NOMO-1 treated with DMSO at 0.1 percent for 48 hours (cell line): ENCODE results near the gene CIC.
"Not testable (repeated sequence)": the region's sequence is repeated elsewhere in the genome, so short reads cannot be mapped to it uniquely, and the experiment has no call there.

Experiments used
- DNase-seq: peaks from one replicate; lab custom pipeline; 2025; ENCODE audit not compliant: unreplicated experiment; lab: John Stamatoyannopoulos, UW

CIC gene

GRCh38 chr19:42254089-42254849, 14.8 kb upstream of the CIC start:
- peak; percentile 67 for DNase-seq

- DNase-seq, result peak; percentile 78
Measured at GRCh38 chr19:42254850-42255765, 13.9 kb upstream of the CIC start, which contains the start of gene ERF. Gene ERF, minus strand, starts transcription at chr19:42255128. Its CDS starts 129 bp downstream, at chr19:42254999.

GRCh38 chr19:42255766-42256745, 13.0 kb upstream of the CIC start:
- DNase-seq, result peak; percentile 15

- DNase-seq, result not testable (repeated sequence)
Measured at GRCh38 chr19:42257842-42258241, 11.2 kb upstream of the CIC start.

GRCh38 chr19:42261763-42262162, 7.3 kb upstream of the CIC start:
- DNase-seq, result no peak

GRCh38 chr19:42266105-42266504, 2.9 kb upstream of the CIC start:
- not testable (repeated sequence) for DNase-seq

GRCh38 chr19:42266928-42267603, 2.0 kb upstream of the CIC start:
- DNase-seq, result not testable (repeated sequence)

- DNase-seq, result no peak
Measured at GRCh38 chr19:42267644-42268141, 1.4 kb upstream of the CIC start.

GRCh38 chr19:42268142-42268703, 829 bp upstream of the CIC start:
- DNase-seq, result peak; percentile 99

GRCh38 chr19:42269478-42270345, 660 bp downstream of the CIC start:
- DNase-seq, result no peak

- peak; percentile 78 for DNase-seq
Measured at GRCh38 chr19:42270346-42271044, 1.4 kb downstream of the CIC start.

GRCh38 chr19:42271045-42271419, 2.0 kb downstream of the CIC start:
- DNase-seq, result no peak

- no peak for DNase-seq
Measured at GRCh38 chr19:42271861-42272534, 2.9 kb downstream of the CIC start.

GRCh38 chr19:42272535-42272897, 3.5 kb downstream of the CIC start:
- no peak for DNase-seq

- DNase-seq, result no peak
Measured at GRCh38 chr19:42272989-42273406, 3.9 kb downstream of the CIC start.

GRCh38 chr19:42273407-42274064, 4.5 kb downstream of the CIC start:
- DNase-seq, result no peak

GRCh38 chr19:42274065-42274682, 5.1 kb downstream of the CIC start:
- no peak for DNase-seq
